Tibial artery (tissue), 4 donors: ENCODE measurements around the gene ADPRHL1.

Source experiments
- DNase-seq, 2 donors: peaks; one replicate each; pipeline ENCODE4 v3.0.0-alpha.2; 2019
- H3K27ac ChIP-seq, 2 donors: fragments of 200-600 bp; sonication (generic) in 1 of 2; 1 replicate in 1 of 2; 2 replicates in 1 of 2; pipeline ENCODE4 v1.5.1; 2018 to 2019; ENCODE audit warnings: mild to moderate bottlenecking in 1 of 2
- H3K27me3 ChIP-seq, 2 donors: fragments of 200-600 bp; sonication (generic) in 1 of 2; one replicate each; pipeline versions ENCODE4 v1.5.1 to v1.6.0; 2016 to 2019
- H3K36me3 ChIP-seq, 3 donors: fragments of 200-600 bp; sonication (generic) in 2 of 3; one replicate each; pipeline ENCODE4 v1.5.1; 2016 to 2019; ENCODE audit warnings: mild to moderate bottlenecking in 2 of 3
- H3K4me1 ChIP-seq, 4 donors: fragments of 200-600 bp; sonication (generic) in 2 of 4; 1 replicate in 3 of 4; 2 replicates in 1 of 4; pipeline ENCODE4 v1.5.1; 2016 to 2019
- H3K4me3 ChIP-seq, 2 donors: fragments of 200-600 bp; sonication (generic) in 1 of 2; 1 replicate in 1 of 2; 2 replicates in 1 of 2; pipeline ENCODE4 v1.5.1; 2018 to 2019; ENCODE audit warnings: mild to moderate bottlenecking in 2 of 2
- H3K9me3 ChIP-seq, 3 donors: fragments of 200-600 bp; sonication (generic) in 1 of 3; one replicate each; pipeline ENCODE4 v1.5.1; 2016 to 2019
- CTCF ChIP-seq, 2 experiments: fragments of 200-600 bp in 1 of 2; fragments of 450-650 bp in 1 of 2; IDR thresholded peaks; one replicate each; pipeline ENCODE4 v1.5.1; 2017 to 2019; ENCODE audit warnings: antibody characterized with exemption in 2 of 2, mild to moderate bottlenecking in 1 of 2, moderate library complexity in 1 of 2
- intact Hi-C: fragments of 100-400 bp; cut with DNase I; formaldehyde crosslinking; loops from one replicate; pipeline ENCODE4 v1.15.0; 2023; ENCODE audit warnings: low total_unique reads

Gene ADPRHL1

GRCh38 chr13:113358653-113359190 is 94.6 kb downstream of the ADPRHL1 start:
- Histone ChIP-seq H3K9me3 (no peaks in the 10 kb centered on the region), H3K36me3 (peaks cover 0 to 17% (median 0%) of the 10 kb centered on the region in 3 donors), H3K27ac (no peak overlapping the region), H3K27me3 (no peaks in the 10 kb centered on the region), H3K4me1 (peaks cover 0 to 11% (median 7%) of the 10 kb centered on the region in 4 donors), H3K4me3 (no peak overlapping the region)
- TF ChIP-seq CTCF (IDR thresholded peaks at IDR 0.05) = no peak
- intact Hi-C loops = no loop called here
- DNase-seq = no peak

GRCh38 chr13:113357529-113357928 is 95.8 kb downstream of the ADPRHL1 start:
- Histone ChIP-seq H3K4me3 (no peak overlapping the region), H3K27me3 (no peaks in the 10 kb centered on the region), H3K9me3 (no peaks in the 10 kb centered on the region), H3K36me3 (peaks cover 0 to 23% (median 0%) of the 10 kb centered on the region in 3 donors), H3K4me1 (no peaks in the 10 kb centered on the region), H3K27ac (no peak overlapping the region)
- TF ChIP-seq CTCF (IDR thresholded peaks at IDR 0.05) = no peak
- no peak for DNase-seq
- intact Hi-C loops = no loop called here

- no peak overlapping the region for H3K27ac ChIP-seq
- no peak overlapping the region for H3K4me3 ChIP-seq
- no peaks in the 10 kb centered on the region for H3K9me3 ChIP-seq
- no peak for DNase-seq
- intact Hi-C loops = no loop called here
- H3K4me1 ChIP-seq = no peaks in the 10 kb centered on the region
- TF ChIP-seq CTCF (IDR thresholded peaks at IDR 0.05) = no peak
- peaks cover 0 to 23% (median 0%) of the 10 kb centered on the region in 3 donors for H3K36me3 ChIP-seq
- no peaks in the 10 kb centered on the region for H3K27me3 ChIP-seq
Measured at GRCh38 chr13:113356596-113356995, 96.7 kb downstream of the ADPRHL1 start.

GRCh38 chr13:113355621-113356020 is 97.7 kb downstream of the ADPRHL1 start:
- Histone ChIP-seq H3K27ac (no peak overlapping the region), H3K4me3 (no peak overlapping the region), H3K4me1 (no peaks in the 10 kb centered on the region), H3K36me3 (peaks cover 0 to 26% (median 0%) of the 10 kb centered on the region in 3 donors), H3K27me3 (no peaks in the 10 kb centered on the region), H3K9me3 (no peaks in the 10 kb centered on the region)
- intact Hi-C loops = no loop called here
- no peak for TF ChIP-seq CTCF (IDR thresholded peaks at IDR 0.05)
- no peak for DNase-seq

- Histone ChIP-seq H3K36me3 (peaks cover 0 to 28% (median 0%) of the 10 kb centered on the region in 3 donors), H3K4me1 (no peaks in the 10 kb centered on the region), H3K9me3 (no peaks in the 10 kb centered on the region), H3K27ac (no peak overlapping the region), H3K27me3 (no peaks in the 10 kb centered on the region), H3K4me3 (no peak overlapping the region)
- intact Hi-C loops = no loop called here
- no peak for TF ChIP-seq CTCF (IDR thresholded peaks at IDR 0.05)
- DNase-seq = peak in 1 of 2 donors; percentile 34
Measured at GRCh38 chr13:113354831-113355610, 98.3 kb downstream of the ADPRHL1 start.
